K562 (cell line): ENCODE data around the gene ZDHHC8. TPM values are rescaled to one million over a fixed set of nuclear protein-coding genes. Genes with fewer than 3 reads are reported as not detected.
A peak's percentile ranks its signal among the peaks of the same experiment; 100 is the strongest.

Source experiments
- CREB1 ChIP-seq, 2 experiments: sonication (generic) in 1 of 2; formaldehyde crosslinking in 1 of 2; IDR thresholded peaks; 2 replicates each; pipeline versions ENCODE4 v1.6.1 to v1.8.0; 2012 to 2022; ENCODE audit warnings: inconsistent platforms in 1 of 2, mild to moderate bottlenecking in 1 of 2, missing genetic modification reagents in 1 of 2, moderate library complexity in 1 of 2
- DDX20 ChIP-seq: fragments of 450-650 bp; IDR thresholded peaks from 2 replicates; pipeline ENCODE4 v1.6.1; 2016; ENCODE audit warnings: missing genetic modification characterization, low read depth, mild to moderate bottlenecking, missing compliant biosample characterization, moderate library complexity
- DNMT1 ChIP-seq: fragments of 450-650 bp; IDR thresholded peaks from 2 replicates; pipeline ENCODE4 v1.6.1; 2016; ENCODE audit warnings: antibody characterized with exemption, mild to moderate bottlenecking
- HDAC6 ChIP-seq: IDR thresholded peaks from 2 replicates; pipeline ENCODE4 v1.6.1; 2012; ENCODE audit warnings: low read depth, mild to moderate bottlenecking, control low read depth, inconsistent platforms, low read length, moderate library complexity
- HSF4 ChIP-seq: fragments of 250-450 bp; sonication (Bioruptor Pico); IDR thresholded peaks from 2 replicates; pipeline ENCODE4 v2.1.2; 2022; ENCODE audit warnings: mild to moderate bottlenecking, moderate library complexity, borderline replicate concordance
- KDM5B ChIP-seq: fragments of 200-600 bp; sonication (generic); IDR thresholded peaks from 2 replicates; pipeline ENCODE4 v1.6.1; 2012; ENCODE audit warnings: low read depth, mild to moderate bottlenecking, moderate library complexity, low read length, control low read depth, inconsistent platforms; ENCODE audit not compliant: insufficient replicate concordance
- MYC ChIP-seq, 2 experiments: fragments of 250-450 bp in 1 of 2; sonication (Bioruptor Pico) in 1 of 2; IDR thresholded peaks; 2 replicates each; pipeline versions ENCODE4 v1.5.1 to v1.6.1; 2012 to 2021; ENCODE audit warnings: low read depth in 2 of 2, borderline replicate concordance in 1 of 2, improper control_type of control experiment in 1 of 2, low read length in 1 of 2, mild to moderate bottlenecking in 1 of 2, moderate library complexity in 1 of 2
- NCOA1 ChIP-seq: fragments of 450-650 bp; IDR thresholded peaks from 2 replicates; pipeline ENCODE4 v1.6.1; 2016; ENCODE audit warnings: low read depth
- NR2F6 ChIP-seq: fragments of 450-650 bp; formaldehyde crosslinking; IDR thresholded peaks from 2 replicates; pipeline ENCODE4 v1.4.0; 2020; ENCODE audit warnings: mild to moderate bottlenecking
- PHB ChIP-seq: fragments of 250-450 bp; sonication (Bioruptor Pico); IDR thresholded peaks from 2 replicates; pipeline ENCODE4 v1.5.0; 2021
- POLR2A ChIP-seq: fragments of 450-650 bp; conservative IDR thresholded peaks from 2 replicates; pipeline ENCODE4 v1.6.1; 2016
- SUPT5H ChIP-seq: fragments of 450-650 bp; IDR thresholded peaks from 2 replicates; pipeline ENCODE4 v1.6.1; 2016
- ZEB2 ChIP-seq: fragments of 450-650 bp; IDR thresholded peaks from 2 replicates; pipeline ENCODE4 v1.6.1; 2016
- ZFP30 ChIP-seq: fragments of 250-450 bp; sonication (Bioruptor Pico); IDR thresholded peaks from 2 replicates; pipeline ENCODE4 v1.8.0; 2022; ENCODE audit warnings: moderate library complexity, mild to moderate bottlenecking, inconsistent platforms, borderline replicate concordance
- ZNF121 ChIP-seq: sonication (generic); formaldehyde crosslinking; conservative IDR thresholded peaks from 2 replicates; pipeline ENCODE4 v1.8.0; 2022; ENCODE audit warnings: missing genetic modification reagents
- ZNF146 ChIP-seq: IDR thresholded peaks from one replicate; pipeline ENCODE4 v1.6.1; 2018; ENCODE audit warnings: missing compliant biosample characterization; ENCODE audit not compliant: unreplicated experiment
- polyA plus RNA-seq, 8 experiments: library from polyadenylated mRNA; depleted of rRNA in 4 of 8; stranded (reverse) in 5 of 8; unstranded in 3 of 8; fragments of >200 nt; fragmentation: Nextera tagmentation in 2 of 8; fragmentation: Illumina TruSeq in 1 of 8; extraction: Ambion mirVana in 2 of 8; extraction: Trizol in 1 of 8; gene quantifications; 2 replicates each; pipeline versions ENCODE4 v1.2.1 to v1.2.3, GENCODE V29; 2011 to 2014; ENCODE audit warnings: inconsistent platforms in 1 of 8, missing spikeins in 1 of 8
- total RNA-seq, 7 experiments: library from RNA; depleted of rRNA in 6 of 7; stranded (reverse); fragments of >200 nt in 6 of 7; fragmentation: Illumina TruSeq in 2 of 7; extraction: Trizol in 2 of 7; gene quantifications; 2 replicates each; pipeline versions ENCODE4 v1.2.1 to v1.2.3, GENCODE V29; 2011 to 2021; ENCODE audit warnings: low replicate concordance in 1 of 7
- TF ChIP-seq, protein P1 (sequence below): fragments of 250-450 bp; sonication (Bioruptor Pico); IDR thresholded peaks from 2 replicates; pipeline ENCODE4 v1.4.0; 2020; ENCODE audit warnings: mild to moderate bottlenecking
- TF ChIP-seq, protein P2 (sequence below): sonication (generic); formaldehyde crosslinking; IDR thresholded peaks from 2 replicates; pipeline ENCODE4 v1.4.0; 2020; ENCODE audit warnings: mild to moderate bottlenecking, missing genetic modification reagents
- TF ChIP-seq, protein P3 (sequence below): fragments of 450-650 bp; formaldehyde crosslinking; conservative IDR thresholded peaks from 2 replicates; pipeline ENCODE4 v1.4.0; 2022; ENCODE audit warnings: mild to moderate bottlenecking, missing genetic modification characterization
- TF ChIP-seq, protein P4 (sequence below): sonication (generic); formaldehyde crosslinking; IDR thresholded peaks from 2 replicates; pipeline ENCODE4 v1.8.1; 2023; ENCODE audit warnings: mild to moderate bottlenecking, missing genetic modification reagents

Gene ZDHHC8
- total and polyA plus RNA-seq, 9 of the 15 experiments (the other 6 are each of a cell fraction or from before 2014, with no cell fraction given) = 0.04 to 109 (median 16.4) TPM

DNA sequence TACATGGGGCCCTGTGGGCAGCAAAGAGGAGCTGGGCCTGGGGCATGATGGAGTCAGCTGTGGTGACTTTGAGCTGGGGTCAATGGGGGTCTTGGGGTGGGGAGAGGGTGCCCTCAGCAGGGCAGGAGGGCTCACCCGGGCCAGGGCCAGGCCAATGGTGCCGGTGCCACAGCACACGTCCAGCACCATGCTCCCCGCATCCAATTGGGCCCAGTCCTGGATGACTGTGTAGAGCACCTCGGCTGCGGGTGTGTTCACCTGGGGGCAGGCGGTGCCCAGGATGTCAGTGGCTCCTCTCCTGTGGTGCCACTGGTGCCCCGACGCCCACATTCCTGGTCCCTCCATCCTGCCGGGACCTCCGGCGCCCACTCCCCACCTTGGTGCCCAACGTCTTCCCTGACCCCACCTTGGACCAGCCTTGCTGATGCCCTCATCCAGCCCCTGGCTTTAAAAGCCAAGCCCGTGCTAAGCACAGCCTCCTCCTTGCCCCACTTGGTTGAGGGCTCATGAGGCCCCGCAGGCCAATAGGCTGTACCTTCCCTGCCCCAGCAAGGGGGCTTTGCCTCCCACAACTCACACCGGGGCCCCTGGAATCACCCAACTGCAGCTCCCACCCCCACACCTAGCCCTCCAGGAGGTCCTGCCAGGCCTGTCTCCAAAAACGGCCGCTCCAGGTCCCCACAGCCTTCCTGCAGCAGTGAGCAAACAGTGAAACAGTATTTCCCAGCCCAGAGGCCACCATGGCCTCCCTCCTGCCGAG lies 17.9 kb upstream of the ZDHHC8 start (continued):
- TF ChIP-seq NR2F6 (CRISPR knock-in tag) = no peak
- TF ChIP-seq NCOA1 = no peak
- TF ChIP-seq HSF4 = peak; percentile 30; the same call in 1 of the 2 replicates
- peak; percentile 24 for TF ChIP-seq KDM5B
- TF ChIP-seq, protein P1, sequence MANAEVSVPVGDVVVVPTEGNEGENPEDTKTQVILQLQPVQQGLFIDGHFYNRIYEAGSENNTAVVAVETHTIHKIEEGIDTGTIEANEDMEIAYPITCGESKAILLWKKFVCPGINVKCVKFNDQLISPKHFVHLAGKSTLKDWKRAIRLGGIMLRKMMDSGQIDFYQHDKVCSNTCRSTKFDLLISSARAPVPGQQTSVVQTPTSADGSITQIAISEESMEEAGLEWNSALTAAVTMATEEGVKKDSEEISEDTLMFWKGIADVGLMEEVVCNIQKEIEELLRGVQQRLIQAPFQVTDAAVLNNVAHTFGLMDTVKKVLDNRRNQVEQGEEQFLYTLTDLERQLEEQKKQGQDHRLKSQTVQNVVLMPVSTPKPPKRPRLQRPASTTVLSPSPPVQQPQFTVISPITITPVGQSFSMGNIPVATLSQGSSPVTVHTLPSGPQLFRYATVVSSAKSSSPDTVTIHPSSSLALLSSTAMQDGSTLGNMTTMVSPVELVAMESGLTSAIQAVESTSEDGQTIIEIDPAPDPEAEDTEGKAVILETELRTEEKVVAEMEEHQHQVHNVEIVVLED (CRISPR knock-in tag) = no peak
- peak; percentile 54 for TF ChIP-seq SUPT5H
- no peak for TF ChIP-seq DNMT1
- TF ChIP-seq ZNF146 = no peak
- TF ChIP-seq CREB1 (IDR thresholded peaks at IDR 0.05) = 0 out of 2 replicates have a peak, but pooled peaks have one; percentile 6
- no peak for TF ChIP-seq CREB1 (CRISPR knock-in tag; IDR thresholded peaks at IDR 0.05)
- TF ChIP-seq, protein P2, sequence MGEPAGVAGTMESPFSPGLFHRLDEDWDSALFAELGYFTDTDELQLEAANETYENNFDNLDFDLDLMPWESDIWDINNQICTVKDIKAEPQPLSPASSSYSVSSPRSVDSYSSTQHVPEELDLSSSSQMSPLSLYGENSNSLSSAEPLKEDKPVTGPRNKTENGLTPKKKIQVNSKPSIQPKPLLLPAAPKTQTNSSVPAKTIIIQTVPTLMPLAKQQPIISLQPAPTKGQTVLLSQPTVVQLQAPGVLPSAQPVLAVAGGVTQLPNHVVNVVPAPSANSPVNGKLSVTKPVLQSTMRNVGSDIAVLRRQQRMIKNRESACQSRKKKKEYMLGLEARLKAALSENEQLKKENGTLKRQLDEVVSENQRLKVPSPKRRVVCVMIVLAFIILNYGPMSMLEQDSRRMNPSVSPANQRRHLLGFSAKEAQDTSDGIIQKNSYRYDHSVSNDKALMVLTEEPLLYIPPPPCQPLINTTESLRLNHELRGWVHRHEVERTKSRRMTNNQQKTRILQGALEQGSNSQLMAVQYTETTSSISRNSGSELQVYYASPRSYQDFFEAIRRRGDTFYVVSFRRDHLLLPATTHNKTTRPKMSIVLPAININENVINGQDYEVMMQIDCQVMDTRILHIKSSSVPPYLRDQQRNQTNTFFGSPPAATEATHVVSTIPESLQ (CRISPR knock-in tag) = no peak
- TF ChIP-seq, protein P3, sequence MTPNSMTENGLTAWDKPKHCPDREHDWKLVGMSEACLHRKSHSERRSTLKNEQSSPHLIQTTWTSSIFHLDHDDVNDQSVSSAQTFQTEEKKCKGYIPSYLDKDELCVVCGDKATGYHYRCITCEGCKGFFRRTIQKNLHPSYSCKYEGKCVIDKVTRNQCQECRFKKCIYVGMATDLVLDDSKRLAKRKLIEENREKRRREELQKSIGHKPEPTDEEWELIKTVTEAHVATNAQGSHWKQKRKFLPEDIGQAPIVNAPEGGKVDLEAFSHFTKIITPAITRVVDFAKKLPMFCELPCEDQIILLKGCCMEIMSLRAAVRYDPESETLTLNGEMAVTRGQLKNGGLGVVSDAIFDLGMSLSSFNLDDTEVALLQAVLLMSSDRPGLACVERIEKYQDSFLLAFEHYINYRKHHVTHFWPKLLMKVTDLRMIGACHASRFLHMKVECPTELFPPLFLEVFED (CRISPR knock-in tag) = 0 out of 2 replicates have a peak, but pooled peaks have one; percentile 10
- TF ChIP-seq PHB (CRISPR knock-in tag) = 0 out of 2 replicates have a peak, but pooled peaks have one; percentile 50
- TF ChIP-seq ZEB2 = no peak
- no peak for TF ChIP-seq ZNF121
- peak; percentile 51; the same call in 1 of the 2 replicates for TF ChIP-seq HDAC6
- no peak for TF ChIP-seq MYC (IDR thresholded peaks at IDR 0.05; ENCODE audit: low read depth, low read length)
- peak; percentile 71; the same call in 1 of the 2 replicates for TF ChIP-seq MYC (CRISPR knock-in tag; IDR thresholded peaks at IDR 0.05; ENCODE audit: borderline replicate concordance, low read depth)
- no peak for TF ChIP-seq ZFP30 (CRISPR knock-in tag)
- peak; percentile 32; the same call in 1 of the 2 replicates for TF ChIP-seq POLR2A
- TF ChIP-seq DDX20 = no peak
- TF ChIP-seq, protein P4, sequence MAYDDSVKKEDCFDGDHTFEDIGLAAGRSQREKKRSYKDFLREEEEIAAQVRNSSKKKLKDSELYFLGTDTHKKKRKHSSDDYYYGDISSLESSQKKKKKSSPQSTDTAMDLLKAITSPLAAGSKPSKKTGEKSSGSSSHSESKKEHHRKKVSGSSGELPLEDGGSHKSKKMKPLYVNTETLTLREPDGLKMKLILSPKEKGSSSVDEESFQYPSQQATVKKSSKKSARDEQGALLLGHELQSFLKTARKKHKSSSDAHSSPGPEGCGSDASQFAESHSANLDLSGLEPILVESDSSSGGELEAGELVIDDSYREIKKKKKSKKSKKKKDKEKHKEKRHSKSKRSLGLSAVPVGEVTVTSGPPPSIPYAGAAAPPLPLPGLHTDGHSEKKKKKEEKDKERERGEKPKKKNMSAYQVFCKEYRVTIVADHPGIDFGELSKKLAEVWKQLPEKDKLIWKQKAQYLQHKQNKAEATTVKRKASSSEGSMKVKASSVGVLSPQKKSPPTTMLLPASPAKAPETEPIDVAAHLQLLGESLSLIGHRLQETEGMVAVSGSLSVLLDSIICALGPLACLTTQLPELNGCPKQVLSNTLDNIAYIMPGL = 0 out of 2 replicates have a peak, but pooled peaks have one; percentile 11
